GM21576 (cell line): ENCODE data around the gene CARD11.

Source experiments
- ATAC-seq: cut with Tn5 transposase; IDR thresholded peaks from one replicate; pipeline ENCODE4 v1.9.1; 2021; ENCODE audit warnings: mild to moderate bottlenecking, moderate library complexity; ENCODE audit not compliant: unreplicated experiment

Gene CARD11

GRCh38 chr7:2880874-2881533 is 162.7 kb downstream of the CARD11 start:
- ATAC-seq: no peak

- no peak for ATAC-seq
Observed at GRCh38 chr7:2880051-2880450, 163.6 kb downstream of the CARD11 start.

GRCh38 chr7:2879354-2879753 is 164.3 kb downstream of the CARD11 start:
- ATAC-seq: no peak

GRCh38 chr7:2878306-2878705 is 165.4 kb downstream of the CARD11 start:
- ATAC-seq: no peak

GRCh38 chr7:2876031-2876731 is 167.5 kb downstream of the CARD11 start:
- ATAC-seq: no peak

GRCh38 chr7:2873686-2874551 is 169.7 kb downstream of the CARD11 start:
- no peak for ATAC-seq

- ATAC-seq: no peak
Observed at GRCh38 chr7:2873146-2873545, 170.5 kb downstream of the CARD11 start.

- ATAC-seq: no peak
Observed at GRCh38 chr7:2872296-2872874, 171.3 kb downstream of the CARD11 start.

- no peak for ATAC-seq
Observed at GRCh38 chr7:2870471-2870931, 173.2 kb downstream of the CARD11 start.

- ATAC-seq: no peak
Observed at GRCh38 chr7:2869981-2870380, 173.7 kb downstream of the CARD11 start.

- no peak for ATAC-seq
Observed at GRCh38 chr7:2866601-2867000, 177.1 kb downstream of the CARD11 start.

- no peak for ATAC-seq
Observed at GRCh38 chr7:2864999-2865670, 178.5 kb downstream of the CARD11 start.

- ATAC-seq: no peak
Observed at GRCh38 chr7:2864204-2864985, 179.3 kb downstream of the CARD11 start.

- peak; percentile 94 for ATAC-seq
Observed at GRCh38 chr7:2863461-2864066, 180.1 kb downstream of the CARD11 start.

- ATAC-seq: no peak
Observed at GRCh38 chr7:2862831-2863361, 180.8 kb downstream of the CARD11 start.

GRCh38 chr7:2861509-2861908 is 182.2 kb downstream of the CARD11 start:
- ATAC-seq: no peak

GRCh38 chr7:2860627-2861133 is 183.0 kb downstream of the CARD11 start:
- ATAC-seq: no peak

GRCh38 chr7:2859952-2860351 is 183.7 kb downstream of the CARD11 start:
- no peak for ATAC-seq

- ATAC-seq: no peak
Observed at GRCh38 chr7:2858621-2859020, 185.0 kb downstream of the CARD11 start.
